A549 (cell line): ENCODE results near the gene NDUFB10.

Source experiments
- CHD4 ChIP-seq: fragments of 200-600 bp; sonication (generic); IDR thresholded peaks from 2 replicates; pipeline ENCODE4 v1.6.1; 2016; ENCODE audit warnings: antibody characterized with exemption, mild to moderate bottlenecking, borderline replicate concordance
- CTCF ChIP-seq: fragments of >200 bp; sonication (Bioruptor Twin); formaldehyde crosslinking; IDR thresholded peaks from 3 replicates; pipeline ENCODE4 v1.5.1; 2016
- HMGXB4 ChIP-seq: fragments of 250-450 bp; sonication (Bioruptor Pico); IDR thresholded peaks from 2 replicates; pipeline ENCODE4 v1.5.0; 2021; ENCODE audit warnings: mild to moderate bottlenecking, moderate library complexity, borderline replicate concordance
- JUN ChIP-seq, 2 experiments: fragments of >200 bp; sonication (Bioruptor Twin); formaldehyde crosslinking; IDR thresholded peaks; 2 replicates in 1 of 2; 3 replicates in 1 of 2; pipeline ENCODE4 v1.6.1; 2016 to 2017
- POLR2A ChIP-seq: IDR thresholded peaks from 2 replicates; pipeline ENCODE4 v1.6.1; 2012; ENCODE audit warnings: mild to moderate bottlenecking, low read length
- SMC3 ChIP-seq: fragments of >200 bp; sonication (Bioruptor Twin); formaldehyde crosslinking; IDR thresholded peaks from 3 replicates; pipeline ENCODE4 v1.6.1; 2018; ENCODE audit warnings: inconsistent platforms

GRCh38 chr16:2001456-2002355 lies 42.4 kb downstream of the NDUFB10 start:
- TF ChIP-seq SMC3 (no peak), CTCF (no peak), HMGXB4 (CRISPR knock-in tag) (no peak), POLR2A (no peak), CHD4 (no peak), JUN (IDR thresholded peaks at IDR 0.05) (no peak)
